Measurements from ENCODE around the gene HNRNPA3.

- TF ChIP-seq POLR2A (IDR thresholded peaks at IDR 0.05; ENCODE audit: low read length) (no peak), GATA1 (IDR thresholded peaks at IDR 0.05; ENCODE audit: low read depth, low read length) (no peak)
These were observed 57.9 kb downstream of the HNRNPA3 start for GRCh38 chr2:177270531-177270930.

All from erythroblast (primary cell).